Measurements from ENCODE around the gene DYRK1B.

DNA sequence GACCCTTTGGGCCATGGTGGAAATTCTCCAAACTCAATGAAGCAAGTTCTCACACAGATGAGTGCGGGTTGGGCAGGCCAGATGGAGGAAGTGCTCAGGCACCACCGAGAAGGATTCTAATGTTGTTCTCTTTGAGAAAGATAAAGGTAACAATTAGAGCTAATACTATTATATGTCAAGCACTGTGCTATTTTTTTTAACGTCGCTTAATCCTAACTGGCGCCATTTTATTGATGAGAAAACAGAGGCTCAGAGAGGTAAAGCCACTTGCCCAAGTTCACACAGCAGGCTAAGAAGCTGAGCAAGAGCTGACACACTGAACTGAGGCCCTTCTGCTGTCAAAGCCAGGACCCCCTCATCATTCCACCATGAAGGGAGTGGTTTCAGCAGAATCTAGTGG is 11.2 kb upstream of the DYRK1B start:
- TF ChIP-seq CTCF (conservative IDR thresholded peaks at IDR 0.05; ENCODE audit: low read depth, low read length) (no peak), EZH2 (IDR thresholded peaks at IDR 0.05; ENCODE audit: borderline replicate concordance, low read depth, low read length, poor library complexity, severe bottlenecking) (no peak)

Measured in A673 (cell line).